Keratinocyte (primary cell): ENCODE results near the gene SLC2A4RG. TPM values are rescaled to one million over a fixed set of nuclear protein-coding genes. Genes with fewer than 3 reads are reported as not detected.

Source experiments
- DNase-seq: peaks from one replicate; pipeline ENCODE4 v3.0.0-alpha.2; 2011; ENCODE audit warnings: low read depth, missing footprints, low spot score
- FAIRE-seq: peaks from 2 replicates; lab custom pipeline; 2011; peaks lifted over from hg19 to GRCh38; lab: Jason Lieb, UNC
- H2AFZ ChIP-seq: 2 replicates; pipeline ENCODE4 v1.6.0; 2012; ENCODE audit warnings: low read length, control low read depth, inconsistent platforms; ENCODE audit not compliant: control insufficient read depth
- H3K27ac ChIP-seq: 2 replicates; pipeline ENCODE4 v1.5.1; 2011; ENCODE audit warnings: low read length; ENCODE audit not compliant: control insufficient read depth, insufficient read depth
- H3K27me3 ChIP-seq: 3 replicates; pipeline ENCODE4 v1.6.0; 2011; ENCODE audit warnings: low read length; ENCODE audit not compliant: control insufficient read depth, insufficient read depth; ENCODE audit errors: extremely low read depth
- H3K36me3 ChIP-seq, 2 experiments: 2 replicates in 1 of 2; 3 replicates in 1 of 2; pipeline ENCODE4 v1.5.1; 2011; ENCODE audit warnings: low read length in 2 of 2, mild to moderate bottlenecking in 1 of 2; ENCODE audit not compliant: control insufficient read depth in 2 of 2, insufficient read depth in 2 of 2; ENCODE audit errors: extremely low read depth in 1 of 2
- H3K4me1 ChIP-seq: 3 replicates; pipeline ENCODE4 v1.5.1; 2011; ENCODE audit warnings: low read length; ENCODE audit not compliant: control insufficient read depth, insufficient read depth; ENCODE audit errors: extremely low read depth
- H3K4me2 ChIP-seq: 3 replicates; pipeline ENCODE4 v1.6.0; 2011; ENCODE audit warnings: low read depth, low read length; ENCODE audit not compliant: control insufficient read depth, insufficient read depth; ENCODE audit errors: extremely low read depth
- H3K4me3 ChIP-seq, 3 experiments: fragments of 200-600 bp in 1 of 3; sonication (generic) in 1 of 3; 2 replicates in 2 of 3; 3 replicates in 1 of 3; pipeline ENCODE4 v1.5.1; 2011 to 2016; ENCODE audit warnings: low read length in 3 of 3, mild to moderate bottlenecking in 3 of 3, control low read depth in 2 of 3, inconsistent platforms in 1 of 3, low read depth in 1 of 3, mixed read lengths in 1 of 3, mixed run types in 1 of 3, moderate library complexity in 1 of 3; ENCODE audit not compliant: control insufficient read depth in 2 of 3, insufficient read depth in 2 of 3; ENCODE audit errors: extremely low read depth in 1 of 3
- H3K79me2 ChIP-seq: 2 replicates; pipeline ENCODE4 v1.6.0; 2012; ENCODE audit warnings: low read length; ENCODE audit not compliant: control insufficient read depth, insufficient read depth
- H3K9ac ChIP-seq: 3 replicates; pipeline ENCODE4 v1.6.0; 2011; ENCODE audit warnings: low read length; ENCODE audit not compliant: control insufficient read depth, insufficient read depth; ENCODE audit errors: extremely low read depth
- H3K9me1 ChIP-seq: 3 replicates; pipeline ENCODE4 v1.6.0; 2011; ENCODE audit warnings: low read length; ENCODE audit not compliant: control insufficient read depth, insufficient read depth; ENCODE audit errors: extremely low read depth
- H3K9me3 ChIP-seq: 2 replicates; pipeline ENCODE4 v1.5.1; 2012; ENCODE audit warnings: low read depth, low read length; ENCODE audit not compliant: control insufficient read depth
- H4K20me1 ChIP-seq: 3 replicates; pipeline ENCODE4 v1.6.0; 2011; ENCODE audit warnings: low read length; ENCODE audit not compliant: control insufficient read depth, insufficient read depth; ENCODE audit errors: extremely low read depth
- EZH2 ChIP-seq: IDR thresholded peaks from one replicate; pipeline ENCODE4 v1.6.1; 2012; ENCODE audit warnings: inconsistent platforms, mild to moderate bottlenecking, low read length, moderate library complexity
- dilution Hi-C: fragments of 300-500 bp; cut with MboI; formaldehyde crosslinking; loops from one replicate; pipeline ENCODE4 v1.7.0; 2020; ENCODE audit warnings: low sequenced_read_pairs; ENCODE audit not compliant: extremely low pct_ligation_motif_present
- polyA plus RNA-seq, 5 experiments: library from polyadenylated mRNA; depleted of rRNA in 3 of 5; stranded (reverse) in 3 of 5; stranded (forward) in 1 of 5; unstranded in 1 of 5; fragments of >200 nt; gene quantifications; 1 replicate in 1 of 5; 2 replicates in 3 of 5; 3 replicates in 1 of 5; pipeline versions ENCODE4 v1.2.1 to v1.2.3, GENCODE V29; 2011 to 2012; ENCODE audit warnings: missing spikeins in 2 of 5, low read depth in 1 of 5, low replicate concordance in 1 of 5
- TF ChIP-seq, protein P1 (sequence below), 3 experiments: IDR thresholded peaks in 1 of 3; conservative IDR thresholded peaks in 1 of 3; optimal IDR thresholded peaks in 1 of 3; 2 replicates in 2 of 3; 3 replicates in 1 of 3; pipeline versions ENCODE3 to v1.5.1; 2011; ENCODE audit warnings: low read length in 3 of 3, mild to moderate bottlenecking in 3 of 3, moderate library complexity in 2 of 3, control low read depth in 1 of 3, inconsistent platforms in 1 of 3; ENCODE audit not compliant: insufficient read depth in 2 of 3; ENCODE audit errors: extremely low read depth in 1 of 3

SLC2A4RG gene
- polyA plus RNA-seq, 1 donor (not counting 4 experiments of a cell fraction or from before 2014, with no cell fraction given), result 23.5 TPM

DNA sequence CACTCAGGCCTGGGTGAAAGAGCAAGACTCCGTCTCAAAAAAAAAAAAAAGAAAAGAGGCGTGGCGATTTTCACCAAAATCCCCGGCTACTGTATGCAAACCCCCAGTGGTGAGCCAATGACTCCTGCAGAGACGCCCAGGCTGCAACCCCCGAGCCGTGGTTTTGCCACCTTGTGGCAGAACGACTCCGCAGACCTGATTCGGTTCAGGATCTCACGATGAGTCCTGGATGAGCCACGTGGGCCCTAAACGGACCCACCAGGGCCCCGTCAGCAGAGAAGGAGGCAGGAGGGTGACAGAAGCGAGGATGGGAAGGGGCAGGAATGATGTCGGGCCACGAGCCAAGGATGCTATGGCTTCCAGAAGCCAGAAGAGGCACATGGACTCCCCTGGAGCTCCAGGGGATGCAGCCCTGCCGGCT lies 42.5 kb downstream of the SLC2A4RG start:
- Histone ChIP-seq H3K4me2 (no peak overlapping the region), H3K27me3 (no peaks in the 10 kb centered on the region), H3K9ac (no peak overlapping the region), H3K9me1 (no peaks in the 10 kb centered on the region), H3K4me3 (no peak overlapping the region), H3K4me1 (no peaks in the 10 kb centered on the region), H3K79me2 (no peaks in the 10 kb centered on the region), H4K20me1 (no peaks in the 10 kb centered on the region), H2AFZ (no peak overlapping the region), H3K9me3 (no peaks in the 10 kb centered on the region), H3K27ac (no peak overlapping the region), H3K36me3 (no peaks in the 10 kb centered on the region)
- no peak for TF ChIP-seq EZH2
- FAIRE-seq (no peak), DNase-seq (no peak)
- dilution Hi-C loops, result no loop called here

DNA sequence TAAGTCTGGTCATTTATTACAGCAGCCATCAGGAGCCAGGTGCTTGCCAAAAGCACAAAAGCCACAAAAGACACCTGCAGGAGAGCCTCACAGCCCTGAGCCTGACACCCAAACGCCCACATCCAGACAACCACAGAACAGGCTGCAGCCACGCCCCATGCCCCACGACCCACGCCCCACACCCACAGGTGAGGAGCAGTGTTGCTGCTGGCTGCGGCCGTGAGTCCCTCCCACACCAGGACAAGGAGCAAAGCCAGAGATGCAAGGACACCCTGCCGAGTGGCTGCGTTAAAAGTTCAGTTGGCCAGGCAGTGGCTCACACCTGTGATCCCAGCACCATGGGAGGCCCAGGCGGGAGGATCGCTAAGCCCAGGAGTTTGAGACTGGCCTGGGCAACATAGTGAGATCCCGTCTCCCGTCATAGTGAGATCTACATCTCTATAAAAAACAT lies 43.0 kb downstream of the SLC2A4RG start:
- Histone ChIP-seq H3K4me1 (no peaks in the 10 kb centered on the region), H3K79me2 (no peaks in the 10 kb centered on the region), H2AFZ (no peak overlapping the region), H3K27me3 (no peaks in the 10 kb centered on the region), H3K9me3 (no peaks in the 10 kb centered on the region), H3K36me3 (no peaks in the 10 kb centered on the region), H3K9ac (no peak overlapping the region), H3K9me1 (no peaks in the 10 kb centered on the region), H3K27ac (no peak overlapping the region), H4K20me1 (no peaks in the 10 kb centered on the region), H3K4me3 (no peak overlapping the region), H3K4me2 (no peak overlapping the region)
- dilution Hi-C loops, result no loop called here
- DNase-seq (no peak), FAIRE-seq (no peak)
- TF ChIP-seq, protein P1, sequence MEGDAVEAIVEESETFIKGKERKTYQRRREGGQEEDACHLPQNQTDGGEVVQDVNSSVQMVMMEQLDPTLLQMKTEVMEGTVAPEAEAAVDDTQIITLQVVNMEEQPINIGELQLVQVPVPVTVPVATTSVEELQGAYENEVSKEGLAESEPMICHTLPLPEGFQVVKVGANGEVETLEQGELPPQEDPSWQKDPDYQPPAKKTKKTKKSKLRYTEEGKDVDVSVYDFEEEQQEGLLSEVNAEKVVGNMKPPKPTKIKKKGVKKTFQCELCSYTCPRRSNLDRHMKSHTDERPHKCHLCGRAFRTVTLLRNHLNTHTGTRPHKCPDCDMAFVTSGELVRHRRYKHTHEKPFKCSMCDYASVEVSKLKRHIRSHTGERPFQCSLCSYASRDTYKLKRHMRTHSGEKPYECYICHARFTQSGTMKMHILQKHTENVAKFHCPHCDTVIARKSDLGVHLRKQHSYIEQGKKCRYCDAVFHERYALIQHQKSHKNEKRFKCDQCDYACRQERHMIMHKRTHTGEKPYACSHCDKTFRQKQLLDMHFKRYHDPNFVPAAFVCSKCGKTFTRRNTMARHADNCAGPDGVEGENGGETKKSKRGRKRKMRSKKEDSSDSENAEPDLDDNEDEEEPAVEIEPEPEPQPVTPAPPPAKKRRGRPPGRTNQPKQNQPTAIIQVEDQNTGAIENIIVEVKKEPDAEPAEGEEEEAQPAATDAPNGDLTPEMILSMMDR (optimal IDR thresholded peaks at IDR 0.05 in 1 of 3, IDR thresholded peaks at IDR 0.05 in 1 of 3, conservative IDR thresholded peaks at IDR 0.05 in 1 of 3; ENCODE audit: extremely low read depth in 1 of 3, insufficient read depth in 2 of 3, low read length in 3 of 3), result no peak
- no peak for TF ChIP-seq EZH2

DNA sequence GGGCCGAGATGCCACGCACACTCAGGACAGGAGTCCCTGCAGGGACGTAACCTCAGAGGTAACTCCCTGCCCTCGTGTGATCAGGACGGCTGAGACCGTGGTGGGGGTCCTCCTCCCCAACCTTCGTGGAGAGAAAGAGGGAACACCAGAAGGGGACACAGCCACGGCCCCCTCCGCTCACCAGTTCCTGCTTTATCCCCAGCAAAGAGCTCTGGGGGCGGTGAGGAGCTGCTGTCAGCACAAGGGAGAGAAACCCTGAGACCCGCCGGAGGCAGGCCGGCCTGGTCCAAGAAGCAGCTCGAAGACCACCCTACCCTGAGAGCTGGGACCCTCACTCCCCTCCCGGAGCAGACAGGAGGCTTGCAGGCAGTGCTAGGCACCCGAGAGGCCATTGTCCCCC lies 44.4 kb downstream of the SLC2A4RG start:
- DNase-seq, result no peak
- H3K27me3 ChIP-seq, result no peaks in the 10 kb centered on the region
- TF ChIP-seq, protein P1 (optimal IDR thresholded peaks at IDR 0.05 in 1 of 3, IDR thresholded peaks at IDR 0.05 in 1 of 3, conservative IDR thresholded peaks at IDR 0.05 in 1 of 3; ENCODE audit: extremely low read depth in 1 of 3, insufficient read depth in 2 of 3, low read length in 3 of 3), result no peak
- TF ChIP-seq EZH2, result no peak
- H3K36me3 ChIP-seq, result no peaks in the 10 kb centered on the region
- no peaks in the 10 kb centered on the region for H3K79me2 ChIP-seq
- dilution Hi-C loops, result no loop called here
- H3K9me3 ChIP-seq, result no peaks in the 10 kb centered on the region
- no peak overlapping the region for H3K27ac ChIP-seq
- no peak overlapping the region for H3K4me3 ChIP-seq
- H4K20me1 ChIP-seq, result no peaks in the 10 kb centered on the region
- H3K4me1 ChIP-seq, result no peaks in the 10 kb centered on the region
- no peak overlapping the region for H2AFZ ChIP-seq
- no peak for FAIRE-seq
- H3K4me2 ChIP-seq, result no peak overlapping the region
- no peak overlapping the region for H3K9ac ChIP-seq
- H3K9me1 ChIP-seq, result no peaks in the 10 kb centered on the region
